Ishikawa (cell line): ENCODE results near the gene DLGAP4.

Experiments
- CEBPB ChIP-seq: IDR thresholded peaks from 2 replicates; pipeline ENCODE4 v1.6.1; 2012
- CREB1 ChIP-seq: IDR thresholded peaks from 2 replicates; pipeline ENCODE4 v1.6.1; 2012; ENCODE audit warnings: low read depth
- EGR1 ChIP-seq: IDR thresholded peaks from 2 replicates; pipeline ENCODE4 v1.6.1; 2012
- EP300 ChIP-seq: IDR thresholded peaks from 2 replicates; pipeline ENCODE4 v1.6.1; 2012; ENCODE audit warnings: borderline replicate concordance
- FOXM1 ChIP-seq: IDR thresholded peaks from 2 replicates; pipeline ENCODE4 v1.6.1; 2012; ENCODE audit warnings: low read depth, borderline replicate concordance
- MAX ChIP-seq: IDR thresholded peaks from 2 replicates; pipeline ENCODE4 v1.6.1; 2012
- NFIC ChIP-seq: IDR thresholded peaks from 2 replicates; pipeline ENCODE4 v1.6.1; 2012
- RAD21 ChIP-seq: IDR thresholded peaks from 2 replicates; pipeline ENCODE4 v1.6.1; 2012; ENCODE audit warnings: low read depth
- REST ChIP-seq: IDR thresholded peaks from 2 replicates; pipeline ENCODE4 v1.6.1; 2012; ENCODE audit warnings: low read depth, mild to moderate bottlenecking
- TAF1 ChIP-seq: IDR thresholded peaks from 2 replicates; pipeline ENCODE4 v1.6.1; 2012; ENCODE audit warnings: low read depth, mild to moderate bottlenecking
- TCF12 ChIP-seq: IDR thresholded peaks from 2 replicates; pipeline ENCODE4 v1.6.1; 2012; ENCODE audit warnings: low read depth
- TEAD4 ChIP-seq: IDR thresholded peaks from 2 replicates; pipeline ENCODE4 v1.6.1; 2012
- USF1 ChIP-seq: IDR thresholded peaks from 2 replicates; pipeline ENCODE4 v1.6.1; 2012
- YY1 ChIP-seq: IDR thresholded peaks from 2 replicates; pipeline ENCODE4 v1.6.1; 2012; ENCODE audit warnings: low read depth
- ZBTB7A ChIP-seq: IDR thresholded peaks from 2 replicates; pipeline ENCODE4 v1.6.1; 2012; ENCODE audit warnings: low read depth

Gene DLGAP4

GRCh38 chr20:36565520-36565919, 259.4 kb downstream of the DLGAP4 start:
- TF ChIP-seq RAD21 (no peak), YY1 (no peak), NFIC (no peak), ZBTB7A (no peak)

GRCh38 chr20:36569847-36570429, 263.8 kb downstream of the DLGAP4 start:
- no peak for TF ChIP-seq REST
- no peak for TF ChIP-seq RAD21
- TF ChIP-seq CEBPB, result no peak
- no peak for TF ChIP-seq USF1
- no peak for TF ChIP-seq YY1
- TF ChIP-seq ZBTB7A, result no peak
- TF ChIP-seq EGR1, result no peak
- TF ChIP-seq TEAD4, result no peak
- no peak for TF ChIP-seq TCF12
- no peak for TF ChIP-seq MAX
- TF ChIP-seq FOXM1, result no peak
- TF ChIP-seq EP300, result no peak

- no peak for TF ChIP-seq YY1
- no peak for TF ChIP-seq CREB1
- no peak for TF ChIP-seq MAX
- no peak for TF ChIP-seq ZBTB7A
- TF ChIP-seq TAF1, result no peak
- TF ChIP-seq NFIC, result no peak
- no peak for TF ChIP-seq TCF12
- no peak for TF ChIP-seq RAD21
- TF ChIP-seq REST, result no peak
- TF ChIP-seq FOXM1, result no peak
- TF ChIP-seq CEBPB, result no peak
- no peak for TF ChIP-seq EGR1
- no peak for TF ChIP-seq USF1
- TF ChIP-seq TEAD4, result no peak
- TF ChIP-seq EP300, result no peak
These were observed 265.7 kb downstream of the DLGAP4 start for GRCh38 chr20:36571564-36572504.

- TF ChIP-seq TAF1 (no peak), REST (no peak), YY1 (no peak), TEAD4 (no peak), CREB1 (no peak), RAD21 (no peak), NFIC (no peak), CEBPB (no peak), FOXM1 (no peak), TCF12 (no peak), USF1 (no peak), EP300 (no peak), MAX (no peak), ZBTB7A (no peak)
These were observed 266.6 kb downstream of the DLGAP4 start for GRCh38 chr20:36572701-36573102.
